GM19467 (cell line): ENCODE data around the gene PGR.

ENCODE experiments used
- ATAC-seq: cut with Tn5 transposase; IDR thresholded peaks from one replicate; pipeline ENCODE4 v1.9.1; 2021; ENCODE audit warnings: mild to moderate bottlenecking, moderate library complexity; ENCODE audit not compliant: unreplicated experiment

Gene PGR

DNA sequence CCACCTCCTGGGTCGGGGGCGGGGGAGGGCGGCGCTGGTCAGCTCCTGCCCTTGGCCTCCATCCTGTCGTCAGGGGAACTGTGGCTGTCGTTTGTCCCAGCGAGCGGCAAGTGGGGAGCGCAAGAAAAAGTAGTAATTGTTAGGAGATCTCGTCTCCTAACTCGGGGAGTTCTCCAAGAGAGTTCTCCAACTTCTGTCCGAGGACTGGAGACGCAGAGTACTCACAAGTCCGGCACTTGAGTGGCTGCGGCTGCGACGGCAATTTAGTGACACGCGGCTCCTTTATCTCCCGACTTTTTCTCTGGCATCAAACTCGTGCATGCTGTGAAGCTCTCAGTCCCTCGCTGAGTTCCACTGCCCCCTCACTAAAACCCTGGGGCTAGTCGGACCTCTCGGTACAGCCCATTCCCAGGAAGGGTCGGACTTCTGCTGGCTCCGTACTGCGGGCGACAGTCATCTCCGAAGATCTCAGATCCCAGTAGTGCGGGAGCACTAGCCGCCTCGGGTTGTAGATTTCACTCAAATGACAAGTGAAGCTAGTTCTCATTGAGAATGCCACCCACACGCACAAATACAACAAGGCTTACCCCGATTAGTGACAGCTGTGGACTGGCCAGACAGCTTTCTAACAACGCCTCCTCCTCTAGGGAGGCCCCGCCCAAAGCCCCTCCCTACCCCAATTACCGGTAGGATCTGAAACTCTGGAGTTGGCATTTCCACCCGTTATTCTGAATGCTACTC lies at the start of gene PGR:
Gene PGR (minus strand): TSS at position 611 of the 741 bp plus-strand sequence. CDS start 743 bp downstream, outside the sequence.
- no peak for ATAC-seq

DNA sequence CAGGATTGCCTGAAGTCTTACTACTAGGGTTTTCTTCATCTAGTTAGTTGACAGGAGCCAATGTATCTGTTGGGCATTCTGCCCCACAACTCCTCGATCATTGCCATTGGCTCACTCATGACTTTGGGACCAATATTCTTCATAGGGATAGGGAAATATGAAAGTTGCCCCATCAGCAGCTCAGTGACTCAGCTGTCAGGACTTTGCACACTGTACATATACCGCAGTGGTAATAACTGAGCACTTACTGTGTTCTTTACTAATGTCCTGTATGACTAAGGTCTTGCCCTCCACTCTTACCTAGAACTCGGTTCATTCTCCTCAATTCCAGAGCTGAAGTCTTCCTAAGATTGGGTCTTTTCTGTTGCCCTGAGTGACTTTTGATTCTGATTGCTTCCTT lies 46.8 kb upstream of the PGR start:
- ATAC-seq = no peak

DNA sequence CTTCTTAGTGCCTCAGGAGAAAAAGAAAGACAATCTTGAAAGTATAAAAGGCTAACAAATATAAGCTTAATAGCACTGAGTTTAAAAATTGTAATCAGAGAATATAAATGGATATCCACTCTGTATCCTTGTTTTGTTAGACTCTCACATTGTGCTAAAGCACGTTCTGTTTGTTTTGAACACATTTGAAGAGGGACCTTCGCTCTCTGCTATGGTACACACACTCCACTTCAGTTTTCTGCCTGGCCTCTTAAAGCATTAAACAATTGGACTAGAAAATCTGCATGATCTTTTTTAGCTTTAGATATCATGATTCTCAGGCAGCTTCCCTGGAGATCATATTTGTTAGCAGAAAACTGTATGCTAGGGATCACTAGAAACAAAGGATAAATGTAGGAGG lies 40.3 kb upstream of the PGR start:
- ATAC-seq = no peak

DNA sequence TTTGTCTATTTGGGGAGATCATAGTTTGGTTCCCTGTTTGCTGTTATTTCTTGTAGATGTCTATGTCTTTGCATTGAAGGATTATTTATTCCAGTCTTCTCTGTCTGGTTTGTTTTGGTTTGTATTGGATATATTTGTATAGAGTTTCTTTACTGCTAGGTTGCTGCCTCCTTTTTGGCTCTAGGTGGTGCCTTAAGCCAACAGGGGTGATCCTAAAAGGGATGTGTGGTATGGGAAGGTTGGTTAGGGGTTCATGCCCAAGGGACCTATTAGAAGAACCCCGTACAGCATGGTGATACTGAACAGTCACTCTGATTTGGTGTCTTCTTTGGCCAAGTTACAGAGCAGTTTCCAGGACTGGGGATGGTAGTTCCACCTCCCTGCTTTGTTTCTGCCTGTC lies 36.4 kb upstream of the PGR start:
- no peak for ATAC-seq

DNA sequence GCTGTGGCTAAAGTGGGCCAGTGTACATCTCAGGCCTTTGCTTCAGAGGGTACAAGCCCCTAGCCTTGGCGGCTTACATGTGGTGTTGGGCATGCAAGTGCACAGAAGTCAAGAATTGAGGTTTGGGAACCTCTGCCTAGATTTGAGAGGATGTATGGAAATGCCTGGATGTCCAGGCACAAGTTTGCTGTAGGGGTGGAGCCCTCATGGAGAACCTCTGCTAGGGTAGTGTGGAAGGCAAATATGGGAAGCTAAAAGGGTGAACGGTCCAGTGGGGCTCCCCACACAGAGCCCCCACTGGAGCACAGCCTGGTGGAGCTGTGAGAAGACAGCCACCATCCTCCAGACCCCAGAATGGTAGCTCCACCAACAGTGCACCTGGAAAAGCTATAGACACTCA lies 28.5 kb upstream of the PGR start:
- no peak for ATAC-seq

DNA sequence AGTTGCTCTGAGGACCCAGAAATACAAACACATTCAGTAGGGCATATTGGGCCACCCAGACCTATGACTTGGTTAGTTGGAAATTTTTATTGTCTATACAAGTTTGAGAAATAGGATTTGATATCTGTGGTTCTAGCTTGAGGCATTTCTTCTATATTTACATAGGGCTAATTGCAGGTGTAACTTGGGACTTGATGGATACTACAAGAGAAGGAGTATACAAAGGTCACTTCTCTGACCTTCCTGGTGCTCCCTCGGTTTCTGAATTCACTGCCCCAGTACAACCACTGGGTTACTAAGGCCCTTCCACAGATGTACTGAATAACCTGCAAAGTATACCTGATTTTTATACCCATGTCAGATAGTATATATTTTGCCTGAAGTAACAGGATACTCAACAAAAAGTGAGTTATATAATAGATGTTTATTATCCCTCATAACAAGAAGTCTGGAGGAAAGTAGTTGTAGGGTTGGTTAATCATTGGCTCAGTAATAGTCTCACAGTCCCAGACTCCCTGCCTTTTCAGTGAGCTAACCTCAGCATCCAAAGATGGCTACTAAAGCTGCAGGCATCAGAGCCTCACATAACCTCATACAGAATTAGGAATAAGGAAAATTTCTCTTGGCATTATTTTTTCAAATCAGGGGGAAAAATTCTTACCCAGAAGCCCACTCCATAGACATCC lies 8.8 kb upstream of the PGR start:
- ATAC-seq = no peak

DNA sequence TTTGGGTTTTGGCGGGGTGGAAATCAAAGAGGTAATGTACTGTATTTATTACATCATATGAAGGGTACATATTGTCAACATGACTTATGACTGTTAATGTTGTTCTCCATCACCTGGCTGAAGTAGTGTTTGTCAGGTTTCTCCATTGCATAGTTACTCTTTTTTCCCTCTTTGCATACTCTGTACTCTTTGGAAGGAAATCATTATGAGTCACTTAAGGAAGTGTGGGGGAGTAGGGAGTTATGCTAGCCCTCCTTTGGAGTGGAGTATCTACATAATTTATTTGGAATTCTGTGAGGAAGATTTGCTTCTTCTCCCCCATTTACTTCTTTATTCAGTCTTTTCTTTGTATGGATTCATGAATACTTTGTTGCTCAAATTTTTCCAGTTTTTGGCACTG lies 3.6 kb upstream of the PGR start:
- ATAC-seq = no peak

DNA sequence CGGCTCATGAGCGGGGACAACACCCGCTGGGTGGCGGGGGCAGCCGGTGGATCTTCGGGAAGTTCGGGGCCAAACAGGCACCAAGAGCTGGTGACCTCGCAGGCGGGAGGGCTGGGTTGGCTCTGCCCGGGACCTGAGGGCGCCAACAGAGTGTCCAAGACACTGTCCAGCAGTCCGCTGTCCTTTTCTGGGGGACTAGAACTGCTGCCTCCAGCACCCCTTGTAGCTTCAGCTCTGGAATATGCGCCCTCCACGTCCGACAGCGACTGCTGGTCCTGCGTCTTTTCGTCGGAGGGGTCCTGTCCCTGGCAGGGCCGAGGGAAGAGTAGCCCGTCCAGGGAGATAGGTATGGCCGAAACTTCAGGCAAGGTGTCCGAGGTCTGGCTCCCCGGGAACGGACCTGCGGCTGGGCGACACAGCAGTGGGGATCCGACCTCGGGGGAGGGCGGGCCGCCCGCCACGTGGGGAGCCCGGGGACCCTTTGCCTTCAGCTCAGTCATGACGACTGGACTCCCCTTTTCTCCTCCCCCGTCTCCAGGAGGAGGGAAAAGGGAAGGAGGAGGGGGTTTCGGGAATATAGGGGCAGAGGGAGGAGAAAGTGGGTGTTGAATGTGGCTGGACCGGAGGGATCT lies 926 bp downstream of the PGR start:
- no peak for ATAC-seq

DNA sequence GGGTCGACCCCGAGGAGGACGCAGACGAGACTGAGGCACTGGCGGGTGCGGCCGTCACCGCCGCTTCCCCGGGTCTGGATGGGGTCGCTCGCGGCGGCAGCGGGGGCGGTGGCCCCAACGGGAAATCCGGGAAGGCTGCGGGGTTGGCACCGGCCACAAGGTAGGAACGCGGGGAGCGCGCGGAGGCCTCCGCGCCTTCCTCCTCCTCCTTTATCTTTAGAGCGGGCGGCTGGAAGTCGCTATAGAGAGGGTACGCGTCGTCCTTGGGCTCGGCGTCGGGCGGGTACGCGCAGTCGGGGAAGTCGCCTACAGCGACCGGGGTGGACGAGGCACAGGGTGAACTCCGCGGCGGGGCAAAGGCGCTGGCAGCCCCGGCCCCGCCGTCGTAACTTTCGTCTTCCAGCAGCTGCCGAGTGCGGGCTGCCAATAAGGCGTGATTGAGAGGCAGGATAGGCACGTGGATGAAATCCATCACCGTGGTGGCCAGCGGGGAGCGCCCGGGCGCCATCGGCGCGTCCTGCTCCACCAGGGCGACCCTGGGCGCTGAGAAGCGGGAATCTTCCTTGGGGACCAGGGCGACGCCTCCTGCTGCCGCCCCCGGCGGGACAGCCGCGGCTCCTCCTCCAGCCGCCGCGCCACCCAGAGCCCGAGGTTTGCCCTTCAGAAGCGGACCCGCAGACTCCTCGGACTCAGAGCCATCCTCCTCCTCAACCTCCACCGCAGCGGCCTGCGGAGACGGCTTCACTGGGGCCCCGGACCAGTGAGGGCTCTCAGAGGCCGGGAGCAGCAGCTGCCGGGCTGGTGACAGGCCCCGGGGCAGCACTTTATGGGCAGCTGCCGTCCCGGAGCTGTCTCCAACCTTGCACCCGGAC lies 1.7 kb downstream of the PGR start:
- no peak for ATAC-seq

DNA sequence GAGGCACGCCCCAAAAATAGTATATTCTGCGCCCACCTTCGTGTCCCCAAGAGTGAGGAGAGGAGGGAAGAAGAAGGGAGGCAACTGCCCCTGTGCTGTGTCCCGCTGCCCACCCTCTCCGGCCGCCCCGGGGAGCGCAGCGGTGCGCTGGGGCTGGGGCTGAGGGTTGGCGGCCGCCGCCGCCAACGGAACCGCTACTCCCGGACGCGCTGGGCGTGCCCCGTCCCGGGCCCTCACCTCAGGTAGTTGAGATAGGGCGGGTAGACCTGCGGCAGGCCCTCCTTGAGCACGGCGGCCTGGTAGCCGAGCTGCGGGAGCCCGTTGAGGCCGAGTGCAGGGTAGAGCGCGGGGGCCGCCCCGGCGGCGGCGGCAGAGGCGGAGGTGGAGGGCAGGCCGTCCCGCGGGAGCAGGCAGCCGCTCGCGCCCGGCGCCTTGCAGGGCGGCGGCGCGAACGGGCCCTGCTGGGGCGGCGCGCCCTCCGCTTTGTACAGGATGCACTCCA lies 2.4 kb downstream of the PGR start:
- no peak for ATAC-seq

DNA sequence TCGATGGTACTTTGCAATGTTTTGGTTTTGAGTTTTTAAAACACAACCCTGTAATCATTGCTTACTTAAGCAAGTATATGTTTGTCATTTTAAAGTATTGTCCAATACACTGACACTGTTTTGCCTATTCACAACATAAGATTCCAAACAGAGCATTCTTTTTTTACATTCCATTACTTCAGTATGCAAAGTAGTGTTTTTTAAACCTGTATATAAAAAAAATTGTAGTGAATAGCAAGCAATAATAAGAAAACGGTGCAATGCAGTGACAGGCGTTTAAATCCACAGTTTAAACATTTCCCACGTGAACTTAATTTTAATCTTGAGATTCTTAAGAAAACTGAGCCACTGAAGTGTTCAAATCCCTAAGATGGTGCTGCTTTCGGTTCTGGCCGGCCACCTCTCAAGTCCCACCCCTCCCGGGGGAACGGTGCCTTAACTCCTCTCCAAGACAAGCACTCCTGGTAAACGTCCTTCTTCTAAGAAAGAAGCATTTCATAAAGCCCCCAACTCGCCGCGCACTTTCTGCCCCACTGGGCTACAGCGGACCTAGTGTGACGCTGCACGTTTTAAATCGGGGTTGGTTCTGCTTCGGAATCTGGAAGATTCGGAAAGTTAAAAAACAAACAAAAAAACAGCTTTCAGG lies 2.9 kb downstream of the PGR start:
- no peak for ATAC-seq

DNA sequence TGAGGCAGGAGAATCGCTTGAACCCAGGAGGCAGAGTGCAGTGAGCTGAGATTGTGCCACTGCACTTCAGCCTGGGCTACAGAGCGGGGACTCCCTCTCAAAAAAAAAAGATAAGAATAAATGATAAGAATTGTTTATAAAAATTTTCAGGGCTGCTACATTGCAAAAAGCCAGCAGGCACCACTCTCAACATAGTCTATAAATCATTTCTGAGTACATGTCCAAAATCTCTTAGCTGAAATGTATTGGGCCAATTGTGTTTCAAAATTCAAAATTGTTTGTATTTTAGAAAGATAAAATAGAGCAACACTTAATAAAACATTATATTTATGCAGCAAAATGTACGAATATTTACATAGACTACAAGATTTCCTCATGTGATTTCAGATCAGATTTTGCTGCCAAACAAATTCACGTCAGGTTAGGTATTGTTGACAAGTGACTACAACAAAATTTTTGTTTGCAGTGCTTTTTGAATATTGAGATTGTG lies 13.9 kb downstream of the PGR start:
- no peak for ATAC-seq

DNA sequence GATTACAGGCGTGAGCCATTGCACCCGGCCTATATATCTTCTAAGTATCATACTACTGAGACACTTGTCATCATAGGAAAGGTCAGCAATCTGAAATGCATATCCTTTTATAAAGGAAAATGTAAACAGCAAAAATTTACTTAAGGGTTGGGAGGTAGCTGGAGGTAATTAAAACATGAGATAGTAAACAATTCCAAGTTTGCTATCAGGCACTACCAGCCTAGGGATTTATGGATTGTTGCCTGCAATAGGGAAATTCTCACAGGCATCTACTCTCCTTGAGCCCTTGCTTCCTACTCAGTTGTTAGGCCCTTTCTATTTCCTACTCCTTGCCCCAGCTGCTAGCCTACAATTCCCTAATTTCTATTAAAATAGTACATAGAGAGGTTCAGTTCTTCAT lies 16.1 kb downstream of the PGR start:
- no peak for ATAC-seq

DNA sequence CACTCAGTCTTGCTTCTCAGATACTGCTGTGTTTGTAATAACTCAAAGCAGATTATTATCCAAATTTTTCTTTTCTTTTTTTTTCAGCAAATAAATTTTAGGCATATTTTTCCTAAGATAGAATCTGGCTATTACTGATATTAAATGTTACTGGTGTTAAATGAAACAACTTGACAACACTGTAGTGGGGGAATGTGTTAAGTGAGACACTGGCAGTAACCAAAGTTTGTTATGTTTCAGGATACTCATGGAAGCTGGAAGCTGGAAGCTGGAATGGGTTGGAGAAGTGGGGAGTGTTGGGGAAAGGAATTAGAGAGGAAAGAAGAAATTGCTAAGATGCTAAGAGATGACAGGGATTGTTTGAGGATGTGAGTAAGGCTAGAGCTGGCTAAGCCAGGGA lies 24.9 kb downstream of the PGR start:
- no peak for ATAC-seq

DNA sequence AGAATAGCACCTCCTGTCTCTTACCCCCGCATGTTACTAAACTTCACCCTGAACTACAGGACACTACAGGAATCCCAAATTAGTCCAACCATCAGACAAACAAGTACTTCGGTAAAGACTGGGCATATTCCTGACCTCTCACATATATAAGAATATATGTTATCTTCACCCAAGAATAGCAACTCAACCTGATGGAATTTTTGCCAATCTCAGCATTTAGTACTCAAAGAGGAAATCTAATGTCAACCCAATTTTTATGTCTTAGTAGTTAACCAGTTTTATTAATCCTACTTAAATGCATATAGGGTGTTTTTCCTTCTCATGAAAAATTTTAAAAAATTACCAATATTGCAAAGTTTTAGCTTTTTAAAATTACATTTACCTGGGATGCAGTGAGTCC lies 26.2 kb downstream of the PGR start:
- no peak for ATAC-seq

DNA sequence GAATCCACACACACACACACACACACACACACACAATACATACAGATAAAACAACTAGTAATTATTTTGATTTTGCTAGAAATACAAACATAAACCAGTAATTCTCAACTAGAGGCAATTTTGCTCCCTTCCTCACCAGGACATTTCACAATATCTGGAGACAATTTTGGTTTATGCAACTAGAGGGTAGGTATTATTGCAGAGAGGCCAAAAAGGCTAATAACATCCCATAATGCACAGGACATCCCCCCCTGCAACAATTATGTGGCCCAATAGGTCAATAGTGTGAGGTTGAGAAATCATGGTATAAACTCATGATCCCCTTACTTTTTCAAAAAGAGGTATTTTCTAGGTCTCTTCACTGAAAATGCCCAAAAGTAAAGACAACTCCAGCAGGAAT lies 29.0 kb downstream of the PGR start:
- ATAC-seq = no peak

DNA sequence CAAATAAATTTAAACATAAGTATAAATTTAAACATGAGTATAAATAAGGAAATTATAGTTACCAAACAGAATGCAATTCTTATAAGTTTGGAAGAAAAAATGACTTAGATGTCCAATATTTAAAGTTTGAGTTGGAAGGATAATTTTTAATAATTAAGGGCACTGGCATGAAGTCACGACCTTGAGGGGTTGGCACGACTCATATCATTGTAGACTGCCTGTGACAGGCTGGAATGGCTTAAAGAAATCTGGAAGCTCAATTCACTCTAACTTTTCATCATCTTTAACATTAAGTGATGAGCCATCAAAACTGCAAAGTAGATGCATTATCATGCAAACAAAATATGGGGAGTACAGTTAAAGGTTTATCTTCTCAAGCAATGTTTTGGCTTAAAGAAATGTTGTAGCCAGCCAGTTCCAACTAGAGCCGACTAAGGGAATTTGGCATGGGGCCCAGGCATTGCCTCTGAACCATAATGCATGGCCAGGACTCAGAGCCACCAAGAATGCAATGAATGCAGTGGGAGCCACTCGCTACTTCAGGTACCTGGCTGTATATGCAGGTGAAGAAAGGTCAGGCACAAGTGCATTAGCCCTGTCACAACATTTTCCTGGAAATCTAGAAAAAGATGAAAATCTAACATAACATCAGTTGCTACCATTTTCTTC lies 33.4 kb downstream of the PGR start:
- no peak for ATAC-seq

DNA sequence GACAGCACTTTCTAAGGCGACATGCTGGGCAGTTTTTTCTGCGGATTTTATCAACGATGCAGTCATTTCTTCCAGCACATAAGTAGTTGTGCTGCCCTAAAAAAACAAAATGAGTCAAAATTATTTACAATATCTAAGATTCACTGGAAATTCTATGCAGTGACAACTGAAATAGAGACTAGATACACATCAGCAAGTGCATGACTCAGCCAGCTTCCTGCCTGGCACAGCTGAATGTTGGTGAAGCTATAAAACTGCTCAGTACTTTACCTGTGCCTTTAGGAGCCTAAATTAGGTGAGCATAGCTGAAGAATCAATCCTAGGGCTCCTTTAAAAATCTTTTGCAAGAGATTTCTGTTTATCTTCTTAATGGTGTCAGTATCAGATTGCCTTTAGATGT lies 37.8 kb downstream of the PGR start:
- no peak for ATAC-seq

DNA sequence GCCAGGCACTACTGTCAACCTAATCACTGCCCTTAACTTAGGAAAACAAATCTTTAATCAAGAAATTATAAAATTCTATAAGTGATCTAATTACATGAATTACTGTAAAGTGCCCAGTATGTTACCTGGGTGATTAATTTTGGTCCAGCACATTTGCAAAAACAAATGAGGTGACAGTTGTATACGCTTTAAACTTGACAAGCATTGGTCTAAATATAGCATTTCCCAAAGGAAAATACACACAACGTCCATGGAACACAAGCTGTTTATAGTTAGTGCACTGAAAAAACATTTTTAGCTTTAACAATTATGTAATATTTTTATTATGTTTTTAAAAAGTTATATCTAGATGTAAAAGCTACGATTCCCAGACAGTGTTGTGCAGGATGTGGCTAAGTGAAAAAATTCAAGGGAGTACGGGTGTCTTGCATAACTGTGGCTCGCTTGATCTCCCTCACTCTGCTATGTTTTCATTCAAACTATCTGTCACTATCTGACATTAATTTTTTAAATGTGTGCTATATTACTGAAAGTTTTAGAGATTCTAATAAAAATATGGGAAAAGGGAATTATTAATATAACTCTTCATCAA lies 38.8 kb downstream of the PGR start:
- ATAC-seq = no peak

DNA sequence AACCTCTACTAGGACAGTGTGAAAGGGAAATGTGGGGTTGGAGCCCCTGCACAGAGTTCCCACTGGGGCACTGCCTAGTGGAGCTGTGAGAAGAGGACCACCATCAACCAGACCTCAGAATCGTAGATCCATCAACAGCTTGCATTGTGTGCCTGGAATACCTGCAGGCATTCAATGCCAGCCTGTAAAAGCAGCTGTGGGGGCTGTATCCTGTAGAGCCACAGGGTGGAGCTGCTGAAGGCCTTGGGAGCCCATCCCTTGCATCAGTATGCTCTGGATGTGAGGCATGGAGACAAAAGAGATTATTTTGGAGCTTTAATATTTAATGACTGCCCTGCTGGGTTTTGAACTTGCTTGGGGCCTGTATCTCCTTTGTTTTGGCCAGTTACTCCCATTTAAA lies 46.3 kb downstream of the PGR start:
- ATAC-seq = no peak
